ENCODE results near the gene RAD1. TPM values are rescaled to one million over a fixed set of nuclear protein-coding genes. Genes with fewer than 3 reads are reported as not detected.
"Not testable (repeated sequence)": the region's sequence is repeated elsewhere in the genome, so short reads cannot be mapped to it uniquely, and the experiment has no call there.

Gene RAD1
- total and polyA plus RNA-seq, 4 donors = 24.8 to 46.4 (median 26.3) TPM

DNA sequence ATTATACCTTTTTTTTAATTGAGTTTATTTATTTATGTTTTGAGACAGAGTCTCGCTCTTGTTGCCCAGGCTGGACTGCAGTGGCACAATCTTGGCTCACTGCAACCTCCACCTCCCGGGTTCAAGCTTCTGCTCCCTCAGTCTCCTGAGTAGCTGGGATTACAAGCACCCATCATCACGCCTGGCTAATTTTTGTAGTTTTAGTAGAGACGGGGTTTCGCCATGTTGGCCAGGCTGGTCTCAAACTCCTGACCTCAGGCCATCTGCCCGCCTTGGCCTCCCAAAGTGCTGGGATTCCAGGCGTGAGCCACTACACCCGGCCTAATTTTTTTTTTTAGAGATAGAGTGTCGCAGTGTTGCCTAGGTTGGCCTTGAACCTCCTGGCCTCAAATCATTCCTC, 8.0 kb upstream of the RAD1 start:
- not testable (repeated sequence) for H3K27me3 ChIP-seq (ENCODE audit: control insufficient read depth, insufficient read depth, low read length); H3K4me3 ChIP-seq (ENCODE audit: low read depth, low read length); DNase-seq (ENCODE audit: low read depth in 4 of 6, low spot score in 6 of 6); H3K27ac ChIP-seq (ENCODE audit: low read depth, low read length); H3K9me3 ChIP-seq (ENCODE audit: control insufficient read depth, insufficient read depth, low read length); H3K4me1 ChIP-seq (ENCODE audit: control insufficient read depth, insufficient read depth, low read length)
- WGBS (ENCODE audit: insufficient coverage) = 83% methylated on average over 1 of the region's 9 CpGs
- H3K36me3 ChIP-seq (ENCODE audit: control insufficient read depth, insufficient read depth, low read length) = peaks cover 22% of the 10 kb centered on the region

DNA sequence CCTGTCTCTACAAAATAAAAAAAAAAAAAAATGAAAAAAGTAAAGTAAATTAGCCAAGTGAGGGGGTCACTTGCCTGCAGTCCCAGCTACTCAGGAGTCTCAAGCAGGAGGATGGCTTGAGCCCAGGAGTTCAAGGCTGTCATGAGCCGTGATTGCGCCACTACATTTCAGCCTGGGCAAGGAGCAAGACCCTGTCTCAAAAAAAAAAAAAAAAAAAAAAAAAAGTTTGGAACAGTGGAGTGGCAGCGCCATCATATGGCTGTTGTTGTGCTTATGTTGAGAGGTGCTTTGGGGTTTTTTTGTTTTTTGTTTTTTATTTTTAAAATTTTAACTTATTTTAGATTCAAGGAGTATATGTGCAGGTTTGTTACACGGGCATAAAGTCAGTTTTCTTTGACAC, 3.8 kb upstream of the RAD1 start:
- H3K4me1 ChIP-seq (ENCODE audit: control insufficient read depth, insufficient read depth, low read length) = peaks cover 9% of the 10 kb centered on the region
- no CpG with 5 or more reads among the region's 4 CpGs for WGBS (ENCODE audit: insufficient coverage)
- peaks cover 11% of the 10 kb centered on the region for H3K36me3 ChIP-seq (ENCODE audit: control insufficient read depth, insufficient read depth, low read length)

DNA sequence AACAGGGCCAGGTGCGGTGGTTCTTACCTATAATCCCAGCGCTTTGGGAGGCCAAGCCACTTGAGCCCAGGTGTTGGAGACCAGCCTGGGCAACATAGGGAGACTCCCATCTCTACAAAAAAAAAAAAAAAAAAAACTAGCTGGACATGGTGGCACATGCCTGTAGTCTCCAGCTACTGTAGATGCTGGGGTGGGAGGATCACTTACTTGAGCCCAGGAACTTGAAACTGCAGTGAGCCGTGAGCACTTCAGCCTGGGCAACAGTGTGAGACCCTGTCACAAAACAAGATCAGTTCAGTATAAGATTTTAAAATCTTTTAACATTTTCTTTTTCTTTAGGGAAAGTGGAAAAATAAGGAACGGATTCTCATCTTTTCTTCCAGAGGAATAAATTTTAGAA, 2.7 kb upstream of the RAD1 start:
- H3K36me3 ChIP-seq (ENCODE audit: control insufficient read depth, insufficient read depth, low read length) = peaks cover 5% of the 10 kb centered on the region
- H3K4me1 ChIP-seq (ENCODE audit: control insufficient read depth, insufficient read depth, low read length) = peaks cover 9% of the 10 kb centered on the region
- H3K27ac ChIP-seq (ENCODE audit: low read depth, low read length) = no peak overlapping the region
- H3K27me3 ChIP-seq (ENCODE audit: control insufficient read depth, insufficient read depth, low read length) = no peaks in the 10 kb centered on the region
- H3K9me3 ChIP-seq (ENCODE audit: control insufficient read depth, insufficient read depth, low read length) = no peaks in the 10 kb centered on the region
- no peak overlapping the region for H3K4me3 ChIP-seq (ENCODE audit: low read depth, low read length)
- no peak for DNase-seq (ENCODE audit: low read depth in 4 of 6, low spot score in 6 of 6)
- WGBS (ENCODE audit: insufficient coverage) = 92% methylated on average over 2 of the region's 4 CpGs

More for the DNA sequence above, 3.8 kb upstream of the RAD1 start:
- Histone ChIP-seq H3K9me3 (ENCODE audit: control insufficient read depth, insufficient read depth, low read length) (no peaks in the 10 kb centered on the region), H3K27me3 (ENCODE audit: control insufficient read depth, insufficient read depth, low read length) (no peaks in the 10 kb centered on the region), H3K4me3 (ENCODE audit: low read depth, low read length) (no peak overlapping the region), H3K27ac (ENCODE audit: low read depth, low read length) (no peak overlapping the region)
- DNase-seq (ENCODE audit: low read depth in 4 of 6, low spot score in 6 of 6) = no peak

DNA sequence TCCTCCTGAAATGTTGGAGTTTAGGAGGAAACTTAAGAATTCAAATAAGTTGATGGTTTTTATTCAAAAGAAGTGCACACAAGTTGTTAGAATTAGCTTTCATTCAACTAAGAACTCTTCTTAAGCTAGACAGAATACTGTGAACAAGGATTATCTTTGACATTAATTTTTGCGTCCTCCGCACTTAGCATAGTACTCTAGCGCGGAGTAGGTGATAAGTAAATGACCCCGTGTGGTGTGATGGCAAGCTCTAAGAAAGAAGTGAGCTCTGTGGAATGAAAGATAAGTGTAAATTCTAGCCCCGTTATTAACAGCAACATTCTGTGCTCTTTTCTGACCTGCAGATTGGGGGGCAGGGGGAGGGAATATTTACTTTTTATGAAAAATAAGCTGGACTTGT, 1.2 kb upstream of the RAD1 start:
- no peaks in the 10 kb centered on the region for H3K27me3 ChIP-seq (ENCODE audit: control insufficient read depth, insufficient read depth, low read length)
- no peak for DNase-seq (ENCODE audit: low read depth in 4 of 6, low spot score in 6 of 6)
- H3K36me3 ChIP-seq (ENCODE audit: control insufficient read depth, insufficient read depth, low read length) = peaks cover 6% of the 10 kb centered on the region
- peaks cover 9% of the 10 kb centered on the region for H3K4me1 ChIP-seq (ENCODE audit: control insufficient read depth, insufficient read depth, low read length)
- H3K27ac ChIP-seq (ENCODE audit: low read depth, low read length) = no peak overlapping the region
- H3K4me3 ChIP-seq (ENCODE audit: low read depth, low read length) = peak overlapping the region; percentile 99
- H3K9me3 ChIP-seq (ENCODE audit: control insufficient read depth, insufficient read depth, low read length) = no peaks in the 10 kb centered on the region
- WGBS (ENCODE audit: insufficient coverage) = 20% methylated on average over 5 of the region's 6 CpGs

DNA sequence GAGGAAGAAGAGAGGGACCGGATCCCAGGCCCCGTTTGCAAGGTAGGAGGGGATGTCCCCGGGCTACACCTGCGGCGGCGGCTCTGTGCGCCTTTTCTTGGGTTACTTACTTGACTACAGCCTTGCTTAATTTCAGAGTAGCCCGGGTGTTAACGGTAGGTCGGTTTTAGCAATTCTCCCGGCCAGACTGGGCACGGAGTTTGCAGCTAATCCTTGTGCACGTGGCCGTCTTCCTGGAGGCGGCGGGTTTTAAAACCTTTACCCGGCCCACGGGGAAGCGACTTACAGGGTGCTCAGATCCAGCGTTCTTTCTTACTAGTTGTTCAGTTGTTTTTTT, 520 bp upstream of the RAD1 start:
- no peak for DNase-seq (ENCODE audit: low read depth in 4 of 6, low spot score in 6 of 6)
- Histone ChIP-seq H3K36me3 (ENCODE audit: control insufficient read depth, insufficient read depth, low read length) (peaks cover 5% of the 10 kb centered on the region), H3K27ac (ENCODE audit: low read depth, low read length) (peak overlapping the region; percentile 94), H3K27me3 (ENCODE audit: control insufficient read depth, insufficient read depth, low read length) (no peaks in the 10 kb centered on the region), H3K9me3 (ENCODE audit: control insufficient read depth, insufficient read depth, low read length) (no peaks in the 10 kb centered on the region), H3K4me3 (ENCODE audit: low read depth, low read length) (peak overlapping the region; percentile 99), H3K4me1 (ENCODE audit: control insufficient read depth, insufficient read depth, low read length) (peaks cover 9% of the 10 kb centered on the region)
- WGBS (ENCODE audit: insufficient coverage) = 0% methylated on average over 16 of the region's 20 CpGs

DNA sequence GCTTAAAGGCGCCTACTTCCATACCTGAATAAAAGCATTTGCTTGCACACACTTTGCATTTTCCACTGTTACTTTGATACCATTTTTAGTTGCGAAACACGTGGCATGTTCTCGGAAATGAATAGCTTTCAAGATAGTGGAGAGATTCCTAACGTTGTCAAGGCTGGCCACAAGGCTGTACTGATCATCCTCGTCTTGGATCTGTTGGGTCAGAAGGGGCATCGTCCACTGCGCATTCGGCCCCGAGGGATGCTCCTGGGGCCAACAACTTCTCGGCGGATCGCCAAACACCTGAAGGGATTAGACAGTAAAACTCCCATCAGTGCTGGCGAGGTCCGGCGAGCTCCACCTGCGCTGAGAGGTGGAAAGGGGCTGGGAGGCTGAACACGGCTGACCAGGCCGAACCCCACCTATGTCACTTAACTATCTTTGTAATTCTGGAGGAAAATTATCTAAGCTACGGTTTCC, 599 bp downstream of the RAD1 start:
- H3K9me3 ChIP-seq (ENCODE audit: control insufficient read depth, insufficient read depth, low read length) = no peaks in the 10 kb centered on the region
- 2% methylated on average over 15 of the region's 20 CpGs for WGBS (ENCODE audit: insufficient coverage)
- H3K4me1 ChIP-seq (ENCODE audit: control insufficient read depth, insufficient read depth, low read length) = peaks cover 9% of the 10 kb centered on the region
- H3K27me3 ChIP-seq (ENCODE audit: control insufficient read depth, insufficient read depth, low read length) = no peaks in the 10 kb centered on the region
- H3K36me3 ChIP-seq (ENCODE audit: control insufficient read depth, insufficient read depth, low read length) = peaks cover 5% of the 10 kb centered on the region
- H3K4me3 ChIP-seq (ENCODE audit: low read depth, low read length) = peak overlapping the region; percentile 99
- peak overlapping the region; percentile 94 for H3K27ac ChIP-seq (ENCODE audit: low read depth, low read length)
- peak in 2 of 6 donors; percentile 17 to 20 for DNase-seq (ENCODE audit: low read depth in 4 of 6, low spot score in 6 of 6)

DNA sequence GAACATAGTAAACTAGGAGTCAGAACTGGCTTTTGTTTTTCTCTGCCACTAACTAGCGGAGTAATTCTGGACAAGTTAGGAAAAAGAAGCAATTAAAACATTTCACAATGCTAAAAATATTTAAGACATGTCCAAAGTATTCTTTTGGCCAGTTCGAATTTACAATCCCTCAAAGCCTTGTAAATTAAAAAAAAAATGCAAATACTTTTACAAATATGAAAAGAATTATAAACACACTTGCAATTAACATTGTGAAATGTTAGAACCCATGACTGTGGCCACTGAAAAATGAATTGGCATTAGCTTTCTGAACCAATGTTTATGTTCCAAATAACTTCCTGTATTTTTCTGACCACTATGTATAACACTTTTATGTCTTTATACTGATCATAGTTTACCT, 2.2 kb downstream of the RAD1 start:
- Histone ChIP-seq H3K9me3 (ENCODE audit: control insufficient read depth, insufficient read depth, low read length) (no peaks in the 10 kb centered on the region), H3K27me3 (ENCODE audit: control insufficient read depth, insufficient read depth, low read length) (no peaks in the 10 kb centered on the region), H3K4me3 (ENCODE audit: low read depth, low read length) (no peak overlapping the region), H3K4me1 (ENCODE audit: control insufficient read depth, insufficient read depth, low read length) (peaks cover 9% of the 10 kb centered on the region), H3K27ac (ENCODE audit: low read depth, low read length) (no peak overlapping the region), H3K36me3 (ENCODE audit: control insufficient read depth, insufficient read depth, low read length) (peaks cover 5% of the 10 kb centered on the region)
- no peak for DNase-seq (ENCODE audit: low read depth in 4 of 6, low spot score in 6 of 6)
- no CpG with 5 or more reads among the region's 2 CpGs for WGBS (ENCODE audit: insufficient coverage)

DNA sequence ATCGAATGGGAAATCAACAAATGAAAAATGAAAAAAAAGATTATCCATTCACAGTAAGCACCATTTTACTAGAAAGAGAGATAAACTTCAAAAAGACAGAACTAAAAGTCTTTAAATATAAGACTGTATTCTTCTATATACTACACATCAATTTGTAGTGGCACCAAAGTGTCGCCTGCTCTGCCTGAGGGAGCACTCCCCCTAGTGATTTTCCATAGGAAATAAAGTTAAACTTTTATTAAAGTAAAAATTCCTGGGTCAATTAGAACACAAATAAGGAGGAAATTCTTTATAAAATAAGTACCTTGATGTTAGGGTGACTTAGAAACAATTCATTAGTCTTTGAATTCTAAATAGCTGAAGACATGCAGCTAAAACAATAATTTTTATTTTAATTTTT, 9.7 kb downstream of the RAD1 start:
- H3K4me3 ChIP-seq (ENCODE audit: low read depth, low read length) = no peak overlapping the region
- H3K27ac ChIP-seq (ENCODE audit: low read depth, low read length) = no peak overlapping the region
- peak in 2 of 6 donors; percentile 7 to 38 for DNase-seq (ENCODE audit: low read depth in 4 of 6, low spot score in 6 of 6)
- H3K9me3 ChIP-seq (ENCODE audit: control insufficient read depth, insufficient read depth, low read length) = no peaks in the 10 kb centered on the region
- H3K36me3 ChIP-seq (ENCODE audit: control insufficient read depth, insufficient read depth, low read length) = no peaks in the 10 kb centered on the region
- no CpG with 5 or more reads among the region's 2 CpGs for WGBS (ENCODE audit: insufficient coverage)
- no peaks in the 10 kb centered on the region for H3K4me1 ChIP-seq (ENCODE audit: control insufficient read depth, insufficient read depth, low read length)
- H3K27me3 ChIP-seq (ENCODE audit: control insufficient read depth, insufficient read depth, low read length) = no peaks in the 10 kb centered on the region

DNA sequence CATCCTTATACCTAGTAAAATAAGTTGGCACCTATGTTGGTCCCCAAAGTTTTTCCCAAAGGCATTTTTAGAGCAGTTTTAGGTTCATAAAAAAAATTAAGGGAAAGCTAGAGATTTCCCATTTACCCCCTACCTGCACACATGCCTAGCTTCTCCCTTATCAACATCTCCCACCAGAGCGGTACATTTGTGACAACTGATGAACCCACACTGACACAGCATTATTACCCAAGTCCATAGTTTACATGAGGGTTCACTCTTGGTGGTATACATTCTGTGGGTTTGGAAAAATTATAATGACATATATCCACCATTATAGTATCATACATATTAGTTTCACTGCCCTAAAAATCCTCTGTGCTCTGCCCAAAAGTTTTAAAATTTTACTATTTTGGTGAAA, 12.0 kb downstream of the RAD1 start:
- no CpG with 5 or more reads among the region's 1 CpG for WGBS (ENCODE audit: insufficient coverage)

DNA sequence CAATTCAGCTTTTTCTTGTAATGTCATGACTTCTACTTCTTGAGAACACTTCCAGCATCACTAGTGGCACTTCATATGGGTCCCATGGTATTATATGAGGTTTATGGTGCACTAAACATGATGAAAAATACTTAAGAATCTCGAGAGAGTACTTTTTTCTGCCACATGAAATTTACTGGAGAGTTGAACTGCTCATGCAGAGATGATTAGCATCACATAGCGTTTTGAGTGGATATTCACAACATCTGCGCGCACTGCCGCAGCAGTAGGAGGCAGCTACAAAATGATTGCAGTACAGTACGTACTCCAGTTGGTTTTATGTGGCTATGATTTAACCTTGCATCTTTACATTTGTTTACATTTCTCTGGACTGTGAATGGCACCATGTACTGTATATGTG, 14.7 kb downstream of the RAD1 start:
- peak in 1 of 6 donors; percentile 91 for DNase-seq (ENCODE audit: low read depth in 4 of 6, low spot score in 6 of 6)
- no peak overlapping the region for H3K4me3 ChIP-seq (ENCODE audit: low read depth, low read length)
- H3K9me3 ChIP-seq (ENCODE audit: control insufficient read depth, insufficient read depth, low read length) = no peaks in the 10 kb centered on the region
- no peaks in the 10 kb centered on the region for H3K36me3 ChIP-seq (ENCODE audit: control insufficient read depth, insufficient read depth, low read length)
- H3K4me1 ChIP-seq (ENCODE audit: control insufficient read depth, insufficient read depth, low read length) = no peaks in the 10 kb centered on the region
- no peaks in the 10 kb centered on the region for H3K27me3 ChIP-seq (ENCODE audit: control insufficient read depth, insufficient read depth, low read length)
- 74% methylated on average over 5 of the region's 6 CpGs for WGBS (ENCODE audit: insufficient coverage)
- H3K27ac ChIP-seq (ENCODE audit: low read depth, low read length) = no peak overlapping the region

More for the DNA sequence above, 12.0 kb downstream of the RAD1 start:
- no peaks in the 10 kb centered on the region for H3K27me3 ChIP-seq (ENCODE audit: control insufficient read depth, insufficient read depth, low read length)
- no peaks in the 10 kb centered on the region for H3K9me3 ChIP-seq (ENCODE audit: control insufficient read depth, insufficient read depth, low read length)
- no peaks in the 10 kb centered on the region for H3K4me1 ChIP-seq (ENCODE audit: control insufficient read depth, insufficient read depth, low read length)
- no peak overlapping the region for H3K4me3 ChIP-seq (ENCODE audit: low read depth, low read length)
- no peak for DNase-seq (ENCODE audit: low read depth in 4 of 6, low spot score in 6 of 6)
- no peaks in the 10 kb centered on the region for H3K36me3 ChIP-seq (ENCODE audit: control insufficient read depth, insufficient read depth, low read length)
- no peak overlapping the region for H3K27ac ChIP-seq (ENCODE audit: low read depth, low read length)
